Activated CD8-positive, alpha-beta memory T cell treated with anti-CD3 and anti-CD28 coated beads for 48 hours (primary cell): ENCODE data around the gene TMEM238L.

Experiments used
- DNase-seq, 3 experiments: peaks; one replicate each; pipeline ENCODE4 v3.0.0-alpha.2; 2020; ENCODE audit warnings: low read depth in 2 of 3, low spot score in 2 of 3

Gene TMEM238L

GRCh38 chr17:10805911-10806310 is 2.0 kb upstream of the TMEM238L start:
- no peak for DNase-seq

DNA sequence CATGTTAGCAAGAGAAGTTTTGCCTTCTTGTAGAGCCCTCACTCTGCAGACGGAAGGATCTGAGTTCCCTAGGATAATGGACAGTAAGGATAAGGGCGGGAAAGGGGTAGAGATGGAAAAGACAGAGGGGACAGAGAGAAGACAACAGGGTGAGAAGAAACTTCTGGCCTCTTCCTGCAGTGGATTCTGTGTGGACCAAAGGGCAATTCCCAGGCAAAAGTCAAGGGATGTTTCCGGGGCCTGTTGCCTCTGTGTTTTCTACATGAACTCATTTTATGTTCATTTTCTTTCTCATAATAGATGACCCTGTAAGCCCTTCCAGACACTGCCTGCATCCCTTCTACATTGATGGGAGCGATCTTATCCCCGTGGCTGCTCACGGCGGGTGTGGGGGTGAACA is 647 bp upstream of the TMEM238L start:
- no peak for DNase-seq

DNA sequence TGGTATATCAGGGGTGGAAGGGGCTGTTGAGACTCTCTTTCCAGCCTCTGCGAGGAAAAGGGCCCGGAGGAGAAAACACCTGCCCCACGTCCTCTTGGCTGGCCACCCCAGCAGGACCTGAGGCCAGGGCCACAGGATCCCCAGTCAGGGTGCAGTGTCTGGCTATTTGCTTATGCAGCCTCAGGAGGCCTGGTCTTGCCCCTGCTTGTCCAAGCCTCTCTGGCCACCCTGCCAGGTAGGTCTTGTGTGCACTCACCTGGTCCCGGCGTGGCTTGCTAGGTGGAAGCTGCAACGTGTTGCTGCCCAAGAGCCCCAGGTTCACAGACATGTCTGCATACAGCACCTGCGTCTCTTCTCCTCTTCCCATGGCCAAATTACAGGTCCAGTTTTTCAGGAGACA is 549 bp downstream of the TMEM238L start:
- no peak for DNase-seq

DNA sequence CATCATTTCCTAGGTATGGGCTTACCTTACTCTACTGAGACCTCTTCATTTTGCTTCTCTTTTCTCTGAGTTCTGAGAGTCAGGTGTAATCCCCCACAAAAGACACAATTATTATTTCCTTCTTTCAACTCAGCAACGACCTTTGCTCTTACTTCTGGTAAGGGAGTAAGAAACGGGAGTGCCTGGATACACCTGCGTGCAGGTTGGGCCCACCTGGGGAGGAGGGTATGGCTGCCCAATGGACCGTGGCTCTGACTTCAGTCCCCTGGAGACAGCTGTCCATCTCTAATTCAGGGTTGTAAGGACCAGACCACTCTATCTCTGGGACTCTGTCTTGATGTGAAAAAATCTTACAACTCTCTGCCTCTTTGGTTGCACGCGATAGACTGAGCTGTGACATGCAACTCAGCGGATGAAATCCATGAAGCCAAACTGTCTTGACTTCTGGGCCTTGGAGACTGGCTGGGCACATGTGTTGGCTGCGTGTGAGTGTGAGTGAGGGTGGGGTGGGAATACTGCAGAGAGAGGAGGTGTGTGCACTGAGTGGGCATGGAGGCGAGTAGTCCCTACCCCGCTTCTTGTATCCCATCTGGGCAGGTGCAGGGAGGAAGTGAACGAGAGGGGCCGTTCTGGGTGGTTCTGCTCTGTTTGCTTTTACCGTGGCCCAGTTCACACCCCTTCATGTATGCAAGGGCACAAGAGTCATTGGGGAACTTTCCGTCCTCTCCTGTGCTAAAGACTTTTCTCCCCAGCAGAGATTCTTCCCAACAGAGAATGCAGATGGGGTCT is 1.2 kb downstream of the TMEM238L start:
- no peak for DNase-seq

DNA sequence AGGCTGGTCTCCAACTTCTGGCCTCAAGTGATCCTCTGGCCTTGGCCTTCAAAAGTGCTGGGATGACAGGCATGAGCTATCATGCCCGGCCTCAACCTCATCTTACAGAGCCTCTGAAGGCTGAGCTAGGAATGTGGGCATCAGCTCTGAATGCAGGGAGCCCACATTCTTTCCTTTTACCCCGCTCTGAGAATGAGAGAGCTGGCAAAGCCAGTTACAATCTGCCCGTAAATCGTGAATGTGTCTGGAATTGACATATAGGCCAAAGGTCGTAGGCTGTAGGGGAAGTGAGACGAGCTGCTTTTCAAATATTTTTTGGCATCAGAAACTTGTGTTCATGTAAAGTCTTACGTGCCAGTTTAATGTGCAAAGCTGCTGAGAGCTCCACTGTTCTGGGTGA is 4.5 kb downstream of the TMEM238L start:
- DNase-seq = no peak

GRCh38 chr17:10798910-10799309 is 5.0 kb downstream of the TMEM238L start:
- no peak for DNase-seq

DNA sequence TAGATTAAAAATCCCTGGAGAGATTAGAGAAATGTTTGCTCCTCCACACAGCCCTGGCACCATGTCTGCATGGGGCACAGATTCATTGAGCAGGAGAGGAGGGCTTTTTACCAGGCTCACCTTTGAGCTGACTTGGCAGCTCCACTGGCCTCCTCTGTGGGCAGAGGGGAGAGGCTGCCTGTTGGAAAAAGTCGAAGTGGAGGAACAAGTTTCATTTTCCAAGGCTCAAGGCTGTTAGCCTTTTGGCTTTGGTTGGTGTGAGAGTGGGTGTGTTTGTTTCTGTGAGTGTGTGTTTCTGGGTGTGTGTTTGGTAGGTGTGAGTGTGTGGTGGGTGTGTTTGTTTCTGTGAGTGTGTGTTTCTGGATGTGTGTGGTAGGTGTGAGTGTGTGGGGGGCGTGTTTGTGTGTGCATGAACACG is 5.6 kb downstream of the TMEM238L start:
- no peak for DNase-seq

GRCh38 chr17:10797476-10798328 is 6.2 kb downstream of the TMEM238L start:
- DNase-seq = no peak

- DNase-seq = no peak
Observed at GRCh38 chr17:10793816-10794215, 10.1 kb downstream of the TMEM238L start.

DNA sequence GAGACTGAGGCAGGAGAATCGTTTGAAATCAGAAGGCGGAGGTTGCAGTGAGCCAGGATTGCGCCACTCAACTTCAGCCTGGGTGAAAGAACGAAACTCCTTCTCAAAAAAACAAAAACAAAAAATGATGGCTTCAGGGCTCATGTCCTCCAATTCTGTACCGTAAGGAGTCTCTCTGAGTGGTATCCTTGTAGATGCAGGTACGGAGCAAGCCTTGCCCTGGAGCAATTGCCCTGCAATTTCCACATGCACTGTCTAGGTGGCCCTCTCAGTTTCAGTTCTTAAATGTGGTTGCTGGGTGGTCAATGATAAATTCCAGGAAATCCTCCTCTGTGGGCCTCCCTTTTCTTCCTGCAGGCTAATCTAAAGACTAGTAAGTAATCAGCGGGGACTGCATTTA is 10.6 kb downstream of the TMEM238L start:
- DNase-seq = no peak

DNA sequence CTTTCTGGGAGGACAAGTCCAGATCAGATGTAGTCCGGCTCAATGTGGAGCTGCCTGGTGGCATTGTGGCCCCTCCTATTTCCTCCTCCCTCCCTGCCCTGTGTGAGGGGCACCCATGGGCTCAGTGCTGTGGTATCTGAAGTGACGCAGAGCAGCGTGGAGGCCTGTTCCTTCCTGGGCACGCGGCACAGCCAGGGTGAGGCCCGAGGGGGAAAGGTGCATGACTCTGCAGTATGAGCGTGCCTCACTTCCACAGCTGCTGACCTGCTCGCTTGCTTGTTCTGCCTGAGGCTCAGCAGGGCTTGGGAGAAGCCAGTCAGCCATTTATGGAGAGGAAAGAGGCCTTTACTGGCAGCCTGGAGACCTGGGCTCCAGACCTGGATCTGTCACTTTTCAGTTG is 11.7 kb downstream of the TMEM238L start:
- DNase-seq = no peak

- no peak for DNase-seq
Observed at GRCh38 chr17:10790491-10791401, 13.2 kb downstream of the TMEM238L start.

- no peak for DNase-seq
Observed at GRCh38 chr17:10789694-10790271, 14.1 kb downstream of the TMEM238L start.

DNA sequence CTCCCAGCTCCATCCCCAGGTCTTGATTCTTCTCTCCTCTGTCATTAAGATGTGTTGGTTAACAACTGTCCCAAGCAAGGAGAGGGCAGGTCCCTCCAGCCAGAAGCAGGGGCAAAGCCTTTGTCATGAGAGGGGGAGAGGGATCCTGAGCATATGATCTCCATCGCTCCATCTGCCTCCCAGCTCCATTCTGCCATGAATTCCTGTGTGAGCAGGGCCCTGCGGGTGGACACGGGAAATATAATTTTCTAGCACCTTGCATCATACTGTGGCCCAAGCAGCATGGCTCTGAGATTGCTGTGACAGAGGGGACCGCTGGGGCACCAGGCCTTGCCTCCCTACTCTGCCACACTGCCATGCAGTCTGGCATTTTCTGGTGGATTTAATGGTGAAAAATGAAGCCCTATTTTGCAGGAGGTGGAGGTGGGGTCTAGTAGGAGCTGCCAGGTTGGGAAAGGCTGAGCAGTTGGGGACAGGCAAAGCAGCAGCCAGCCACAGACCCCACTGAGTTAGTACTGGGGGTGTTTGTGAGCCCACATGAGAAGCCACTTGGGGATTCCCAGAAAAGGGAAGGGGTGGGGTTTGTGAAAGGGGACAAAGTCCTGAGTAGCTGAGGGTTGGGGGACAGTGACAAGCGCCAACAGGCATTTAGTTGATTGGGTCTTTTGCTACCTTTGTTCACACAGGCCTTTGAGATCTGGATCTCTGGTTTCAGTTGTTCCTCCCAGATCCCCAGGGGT is 16.4 kb downstream of the TMEM238L start:
- DNase-seq = no peak

- DNase-seq = no peak
Observed at GRCh38 chr17:10785295-10785694, 18.6 kb downstream of the TMEM238L start.

DNA sequence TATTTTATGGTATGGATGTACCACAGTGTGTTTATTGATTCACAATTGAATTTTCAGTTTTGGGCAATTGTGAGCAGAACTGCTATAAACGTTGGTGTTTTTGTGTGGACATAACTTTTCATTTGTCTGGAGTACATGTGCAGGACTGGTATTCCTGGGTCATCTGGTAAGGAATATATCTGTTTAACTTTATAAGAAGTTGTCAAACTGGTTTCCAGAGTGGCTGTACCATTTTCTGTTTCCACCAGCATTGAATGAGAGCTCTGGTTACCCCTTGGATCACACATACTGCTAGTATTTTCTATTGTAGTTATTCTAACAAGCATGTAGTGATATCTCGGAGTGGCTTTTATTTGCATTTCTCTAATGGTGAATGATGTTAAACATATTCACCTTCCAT is 24.3 kb downstream of the TMEM238L start:
- no peak for DNase-seq

DNA sequence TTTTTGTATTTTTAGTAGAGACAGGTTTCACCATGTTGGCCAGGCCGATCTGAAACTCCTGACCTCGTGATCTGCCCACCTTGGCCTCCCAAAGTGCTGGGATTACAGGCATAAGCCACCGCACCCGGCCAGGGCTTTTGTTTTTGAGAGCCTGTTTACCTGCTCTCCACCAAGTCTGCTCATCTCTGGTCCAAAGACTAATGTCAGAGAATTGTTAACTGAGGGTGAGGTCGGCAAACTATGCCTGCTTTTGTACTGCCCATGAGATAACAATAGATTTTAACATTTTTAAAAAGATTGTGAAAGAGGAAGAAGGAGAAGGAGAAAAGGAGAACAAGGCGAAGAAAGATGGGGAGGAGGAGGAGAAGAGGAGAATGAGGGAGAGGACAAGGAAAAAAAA is 26.0 kb downstream of the TMEM238L start:
- no peak for DNase-seq

DNA sequence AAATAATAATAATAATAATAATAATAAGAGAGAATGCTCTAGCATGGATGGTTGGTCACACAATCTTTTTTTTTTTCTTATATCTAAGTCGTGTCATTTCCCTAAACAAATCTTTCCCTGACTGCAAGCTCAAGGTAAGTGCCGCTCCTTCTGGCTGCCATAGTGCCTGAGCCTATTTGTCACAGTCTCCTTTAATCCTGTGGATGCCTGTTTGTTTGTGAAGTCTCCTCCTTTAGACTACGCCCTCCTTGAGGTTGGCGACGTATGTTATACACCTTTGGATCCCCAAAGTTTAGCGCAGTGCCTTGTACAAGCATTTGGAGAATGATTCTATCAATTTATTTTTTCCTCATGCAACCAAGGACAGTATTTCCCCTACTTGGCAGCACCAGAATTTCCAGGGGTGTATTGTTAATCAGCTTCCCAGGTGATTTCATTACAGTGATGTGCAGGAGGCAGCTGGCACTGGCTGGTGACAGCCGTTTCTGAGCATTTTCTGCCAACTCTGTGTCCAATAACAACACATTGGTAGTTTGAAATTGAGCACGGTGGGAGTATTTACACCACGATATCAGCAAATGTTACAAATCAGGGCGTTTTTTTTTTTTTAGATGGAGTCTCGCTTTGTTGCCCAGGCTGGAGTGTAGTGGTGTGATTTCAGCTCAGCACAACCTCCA is 26.6 kb downstream of the TMEM238L start:
- no peak for DNase-seq

DNA sequence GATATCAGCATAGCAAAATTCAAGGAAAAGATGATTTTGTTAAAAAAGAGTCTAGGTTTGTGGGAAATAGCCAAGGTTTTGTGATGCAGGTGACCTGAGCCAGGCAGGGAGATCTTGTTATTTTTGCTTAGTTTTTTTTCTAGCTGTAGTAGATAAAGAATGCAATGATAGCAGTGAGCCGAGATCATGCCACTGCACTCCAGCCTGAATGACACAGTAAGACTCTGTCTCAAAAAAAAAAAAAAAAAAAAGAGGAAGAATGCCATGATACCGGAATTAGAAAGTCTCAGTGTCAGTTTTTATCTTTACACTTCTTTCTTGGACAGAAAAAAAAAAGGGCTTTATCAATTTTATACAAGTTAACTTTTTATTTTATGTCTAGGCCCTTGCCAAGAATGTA is 27.5 kb downstream of the TMEM238L start:
- DNase-seq = no peak
